Upper lobe of right lung (tissue), 1 donor: ENCODE data around the gene CALR. TPM values are rescaled to one million over a fixed set of nuclear protein-coding genes. Genes with fewer than 3 reads are reported as not detected.
A peak's percentile ranks its signal among the peaks of the same experiment; 100 is the strongest.

Source experiments
- ATAC-seq: fragments of 200-7000 bp; cut with Tn5 transposase; one replicate; pipeline ENCODE4 v1.9.1; 2020; ENCODE audit warnings: mild to moderate bottlenecking, moderate library complexity
- DNase-seq: peaks from one replicate; pipeline ENCODE4 v3.0.0-alpha.2; 2020
- H3K27ac ChIP-seq: fragments of 200-600 bp; one replicate; pipeline ENCODE4 v1.8.0; 2022
- H3K27me3 ChIP-seq: fragments of 200-600 bp; one replicate; pipeline ENCODE4 v1.8.0; 2022; ENCODE audit warnings: mild to moderate bottlenecking
- H3K36me3 ChIP-seq: fragments of 200-600 bp; one replicate; pipeline ENCODE4 v1.8.0; 2022
- H3K4me1 ChIP-seq: fragments of 200-600 bp; one replicate; pipeline ENCODE4 v1.8.0; 2022
- H3K4me3 ChIP-seq: fragments of 200-600 bp; one replicate; pipeline ENCODE4 v1.8.0; 2022; ENCODE audit warnings: mild to moderate bottlenecking
- H3K9me3 ChIP-seq: fragments of 200-600 bp; one replicate; pipeline ENCODE4 v1.8.0; 2022
- intact Hi-C: fragments of 100-400 bp; cut with DNase I; formaldehyde crosslinking; loops from one replicate; pipeline ENCODE4 v1.11.0; 2022
- total RNA-seq: library from RNA; stranded (reverse); fragmentation: NEBNext Ultra II Directional; extraction: Animal tissue kit (Norgen Biotek cat#: 25700); gene quantifications from one replicate; pipeline ENCODE4 v1.2.1, GENCODE V29; 2021
- TF ChIP-seq, protein P1 (sequence below): fragments of 200-600 bp; IDR thresholded peaks from one replicate; pipeline ENCODE4 v1.8.0; 2022; ENCODE audit warnings: antibody characterized with exemption
- donor health status: DM: no; HTN: yes; CAD: no; lungs with severe emphysema.

The CALR gene
- total RNA-seq, 1 donor from 2014 or later = 991 TPM

DNA sequence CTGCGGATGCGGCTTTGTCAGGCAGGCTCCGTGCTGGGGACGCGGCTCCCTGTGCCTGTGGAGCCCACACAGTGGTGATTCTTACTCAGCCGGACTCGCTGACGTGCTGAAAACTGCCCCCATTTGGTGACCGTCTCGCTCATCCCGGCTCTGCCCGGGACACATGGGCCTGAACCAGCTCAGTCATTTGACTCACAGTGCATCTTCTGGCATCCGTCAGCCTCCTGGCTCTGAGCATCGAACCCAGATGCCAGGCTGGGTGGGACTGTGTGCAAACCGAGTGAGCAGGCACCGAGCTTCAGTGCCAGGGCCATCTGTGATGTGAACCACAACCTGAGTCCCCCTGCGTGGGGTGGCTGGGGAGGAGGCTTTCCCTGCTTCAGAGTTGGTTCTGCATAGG, 41.9 kb upstream of the CALR start:
- H3K27me3 ChIP-seq = no peaks in the 10 kb centered on the region
- H3K4me3 ChIP-seq = no peak overlapping the region
- TF ChIP-seq, protein P1, sequence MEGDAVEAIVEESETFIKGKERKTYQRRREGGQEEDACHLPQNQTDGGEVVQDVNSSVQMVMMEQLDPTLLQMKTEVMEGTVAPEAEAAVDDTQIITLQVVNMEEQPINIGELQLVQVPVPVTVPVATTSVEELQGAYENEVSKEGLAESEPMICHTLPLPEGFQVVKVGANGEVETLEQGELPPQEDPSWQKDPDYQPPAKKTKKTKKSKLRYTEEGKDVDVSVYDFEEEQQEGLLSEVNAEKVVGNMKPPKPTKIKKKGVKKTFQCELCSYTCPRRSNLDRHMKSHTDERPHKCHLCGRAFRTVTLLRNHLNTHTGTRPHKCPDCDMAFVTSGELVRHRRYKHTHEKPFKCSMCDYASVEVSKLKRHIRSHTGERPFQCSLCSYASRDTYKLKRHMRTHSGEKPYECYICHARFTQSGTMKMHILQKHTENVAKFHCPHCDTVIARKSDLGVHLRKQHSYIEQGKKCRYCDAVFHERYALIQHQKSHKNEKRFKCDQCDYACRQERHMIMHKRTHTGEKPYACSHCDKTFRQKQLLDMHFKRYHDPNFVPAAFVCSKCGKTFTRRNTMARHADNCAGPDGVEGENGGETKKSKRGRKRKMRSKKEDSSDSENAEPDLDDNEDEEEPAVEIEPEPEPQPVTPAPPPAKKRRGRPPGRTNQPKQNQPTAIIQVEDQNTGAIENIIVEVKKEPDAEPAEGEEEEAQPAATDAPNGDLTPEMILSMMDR = no peak
- no peak overlapping the region for H3K27ac ChIP-seq
- intact Hi-C loops = no loop called here
- H3K36me3 ChIP-seq = peaks cover 36% of the 10 kb centered on the region
- peaks cover 10% of the 10 kb centered on the region for H3K4me1 ChIP-seq
- ATAC-seq (no peak), DNase-seq (no peak)
- H3K9me3 ChIP-seq = no peaks in the 10 kb centered on the region

DNA sequence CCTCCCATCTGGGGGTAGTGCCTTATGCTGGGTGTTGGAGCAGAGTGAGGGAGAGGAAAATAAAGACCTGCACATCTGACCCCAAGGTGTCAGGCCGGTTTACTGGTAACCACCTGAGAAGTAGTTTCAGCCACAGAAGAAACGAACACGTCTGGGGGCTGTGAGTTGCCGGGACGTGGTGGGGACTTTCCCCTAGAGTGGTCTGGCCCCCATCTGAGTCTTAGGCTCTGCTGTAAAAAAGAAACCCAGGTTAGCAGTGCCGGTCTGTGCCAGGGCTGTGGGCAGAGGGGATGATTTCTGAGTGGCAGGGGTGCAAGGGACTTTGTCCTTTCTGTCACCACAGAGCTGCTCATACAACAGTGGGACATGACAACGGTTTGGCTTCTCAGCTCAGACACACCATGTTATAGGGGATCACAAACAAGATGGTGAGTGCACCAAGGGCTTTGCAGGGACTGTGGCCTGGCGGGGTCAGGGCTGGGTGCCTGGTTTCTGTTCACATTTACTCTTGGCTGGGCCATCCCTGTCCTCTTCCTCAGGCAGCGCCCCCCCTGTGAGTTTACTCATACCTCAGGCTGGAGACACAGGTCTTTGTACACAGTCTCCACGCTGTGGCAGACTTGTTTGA, 38.4 kb upstream of the CALR start:
- no peak for DNase-seq
- H3K36me3 ChIP-seq = peaks cover 27% of the 10 kb centered on the region
- H3K4me3 ChIP-seq = no peak overlapping the region
- TF ChIP-seq, protein P1 = no peak
- no peak overlapping the region for H3K27ac ChIP-seq
- intact Hi-C loops = no loop called here
- no peaks in the 10 kb centered on the region for H3K27me3 ChIP-seq
- ATAC-seq = no peak
- H3K9me3 ChIP-seq = no peaks in the 10 kb centered on the region
- H3K4me1 ChIP-seq = no peaks in the 10 kb centered on the region

GRCh38 chr19:12907166-12907565, 31.2 kb upstream of the CALR start:
- DNase-seq (no peak), ATAC-seq (peak; percentile 90)
- Histone ChIP-seq H3K9me3 (no peaks in the 10 kb centered on the region), H3K27me3 (no peaks in the 10 kb centered on the region), H3K27ac (peak overlapping the region; percentile 24), H3K4me1 (no peaks in the 10 kb centered on the region), H3K36me3 (no peaks in the 10 kb centered on the region), H3K4me3 (no peak overlapping the region)
- intact Hi-C loops = no loop called here
- TF ChIP-seq, protein P1 = no peak

DNA sequence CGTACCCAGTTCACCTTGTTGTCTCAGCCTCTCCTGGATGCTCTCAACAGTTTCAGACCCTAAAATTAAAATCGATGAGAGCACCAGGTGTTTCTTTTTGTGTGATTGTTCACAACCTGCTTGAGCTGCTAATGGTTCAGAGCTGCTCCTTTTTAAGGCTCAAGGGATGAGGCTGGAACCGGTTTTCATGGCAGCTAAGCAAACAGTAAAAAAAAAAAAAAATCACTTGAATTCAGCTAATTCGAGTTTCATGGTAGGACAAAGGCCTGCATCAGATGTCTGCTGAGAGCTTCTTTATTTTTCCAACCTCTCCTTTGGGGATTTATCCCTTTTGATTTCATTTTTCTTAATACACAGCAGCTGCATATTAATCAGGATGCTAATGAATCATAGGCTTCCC, 25.8 kb upstream of the CALR start:
- no peaks in the 10 kb centered on the region for H3K36me3 ChIP-seq
- intact Hi-C loops = no loop called here
- DNase-seq (no peak), ATAC-seq (no peak)
- TF ChIP-seq, protein P1 = no peak
- H3K4me3 ChIP-seq = peak overlapping the region; percentile 21
- H3K27me3 ChIP-seq = no peaks in the 10 kb centered on the region
- H3K9me3 ChIP-seq = no peaks in the 10 kb centered on the region
- peak overlapping the region; percentile 60 for H3K27ac ChIP-seq
- H3K4me1 ChIP-seq = peaks cover 20% of the 10 kb centered on the region

DNA sequence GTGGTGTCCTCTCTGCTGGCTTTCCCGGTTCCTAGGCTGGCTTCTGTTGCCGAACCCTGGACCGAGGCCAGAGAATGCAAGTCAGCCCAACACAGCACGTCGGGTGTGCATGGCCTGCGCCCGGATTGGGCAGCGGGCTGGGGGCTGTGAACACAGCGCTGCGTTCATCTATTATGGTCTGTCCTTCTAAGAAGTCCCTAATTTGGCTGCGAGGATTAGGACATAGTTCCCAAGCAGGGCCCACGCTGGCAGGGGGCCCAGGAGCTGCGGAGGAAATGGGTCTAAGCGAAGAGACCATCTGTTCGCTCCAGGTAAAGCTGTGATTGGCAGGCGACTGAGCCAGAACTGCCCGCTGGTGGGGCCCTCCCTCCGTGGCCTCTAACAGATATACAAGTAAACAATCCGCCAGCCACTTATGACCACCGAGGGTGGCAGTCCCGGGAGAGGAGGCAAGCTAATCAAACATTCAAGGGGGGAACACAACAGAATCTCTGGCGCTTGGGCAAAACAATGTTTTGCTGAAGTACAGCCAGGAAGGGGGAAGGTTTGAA, 25.3 kb upstream of the CALR start:
- H3K4me3 ChIP-seq = peak overlapping the region; percentile 21
- no peaks in the 10 kb centered on the region for H3K9me3 ChIP-seq
- ATAC-seq (peak; percentile 78), DNase-seq (peak; percentile 76)
- TF ChIP-seq, protein P1 = no peak
- H3K27me3 ChIP-seq = no peaks in the 10 kb centered on the region
- intact Hi-C loops = no loop called here
- H3K27ac ChIP-seq = peak overlapping the region; percentile 60
- peaks cover 20% of the 10 kb centered on the region for H3K4me1 ChIP-seq
- H3K36me3 ChIP-seq = no peaks in the 10 kb centered on the region
